Parathyroid adenoma (tissue), 2 donors: ENCODE data around the gene BARHL1.

Source experiments
- H2AFZ ChIP-seq: fragments of 300-600 bp; sonication (generic); one replicate; pipeline ENCODE4 v1.7.0; 2017; ENCODE audit warnings: antibody characterized with exemption, mild to moderate bottlenecking
- H3K27ac ChIP-seq: fragments of 300-600 bp; sonication (generic); one replicate; pipeline ENCODE4 v1.7.0; 2017
- H3K27me3 ChIP-seq: fragments of 300-600 bp; sonication (generic); one replicate; pipeline ENCODE4 v1.7.0; 2017; ENCODE audit warnings: low read length; ENCODE audit not compliant: control insufficient read depth, insufficient read depth
- H3K36me3 ChIP-seq: fragments of 300-600 bp; sonication (generic); one replicate; pipeline ENCODE4 v1.7.0; 2017; ENCODE audit warnings: low read length; ENCODE audit not compliant: control insufficient read depth, insufficient read depth
- H3K4me1 ChIP-seq: fragments of 300-600 bp; sonication (generic); one replicate; pipeline ENCODE4 v1.7.0; 2017; ENCODE audit warnings: control low read depth
- H3K4me2 ChIP-seq: fragments of 300-600 bp; sonication (generic); one replicate; pipeline ENCODE4 v1.7.0; 2017; ENCODE audit warnings: low read length
- H3K4me3 ChIP-seq: fragments of 300-600 bp; sonication (generic); one replicate; pipeline ENCODE4 v1.7.0; 2017; ENCODE audit warnings: low read depth, low read length
- H3K79me2 ChIP-seq: fragments of 300-600 bp; sonication (generic); one replicate; pipeline ENCODE4 v1.7.0; 2017; ENCODE audit warnings: control low read depth
- H3K9ac ChIP-seq: fragments of 300-600 bp; sonication (generic); one replicate; pipeline ENCODE4 v1.7.0; 2017; ENCODE audit warnings: mild to moderate bottlenecking
- H3K9me3 ChIP-seq: fragments of 300-600 bp; sonication (generic); one replicate; pipeline ENCODE4 v1.7.0; 2017; ENCODE audit warnings: low read length; ENCODE audit not compliant: control insufficient read depth
- TF ChIP-seq, protein P1 (sequence below): fragments of 300-600 bp; sonication (generic); IDR thresholded peaks from one replicate; pipeline ENCODE4 v1.7.0; 2017; ENCODE audit warnings: antibody characterized with exemption, mild to moderate bottlenecking
- donor health status: primary hyperparathyroidism.

Gene BARHL1

DNA sequence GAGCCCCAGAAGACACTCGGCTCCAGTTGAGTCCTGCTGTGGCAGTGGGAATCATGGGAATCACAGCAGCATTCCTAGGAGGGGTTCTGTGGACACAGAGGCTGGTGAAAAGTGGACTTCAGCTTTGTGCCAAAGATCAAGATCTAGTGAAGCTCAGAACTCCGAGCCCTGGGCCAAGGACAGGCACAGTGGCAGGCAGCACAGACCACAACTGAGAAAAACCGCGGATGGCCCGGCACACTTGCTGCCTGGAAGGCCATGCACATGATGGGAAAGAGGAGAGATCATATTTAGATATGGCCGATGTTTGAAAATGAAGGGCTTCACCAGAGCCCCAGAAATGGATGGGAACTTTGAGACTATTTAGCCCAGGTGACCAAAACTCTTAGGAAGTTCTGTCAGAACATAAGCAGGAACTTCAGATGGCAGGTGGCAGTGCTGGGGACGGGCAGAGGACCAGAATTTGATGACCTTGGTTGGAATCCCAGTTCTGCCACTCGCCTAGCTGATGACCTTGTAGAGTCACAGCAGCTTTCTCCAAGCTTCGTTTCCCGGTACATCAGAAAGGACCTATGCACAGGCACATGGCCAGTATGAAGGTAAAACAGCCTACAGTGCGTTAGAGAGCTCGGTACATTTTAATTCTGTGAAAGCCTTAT is 18.0 kb downstream of the BARHL1 start:
- H3K4me2 ChIP-seq = no peak overlapping the region
- no peaks in the 10 kb centered on the region for H3K4me1 ChIP-seq
- H3K27me3 ChIP-seq = no peaks in the 10 kb centered on the region
- TF ChIP-seq, protein P1, sequence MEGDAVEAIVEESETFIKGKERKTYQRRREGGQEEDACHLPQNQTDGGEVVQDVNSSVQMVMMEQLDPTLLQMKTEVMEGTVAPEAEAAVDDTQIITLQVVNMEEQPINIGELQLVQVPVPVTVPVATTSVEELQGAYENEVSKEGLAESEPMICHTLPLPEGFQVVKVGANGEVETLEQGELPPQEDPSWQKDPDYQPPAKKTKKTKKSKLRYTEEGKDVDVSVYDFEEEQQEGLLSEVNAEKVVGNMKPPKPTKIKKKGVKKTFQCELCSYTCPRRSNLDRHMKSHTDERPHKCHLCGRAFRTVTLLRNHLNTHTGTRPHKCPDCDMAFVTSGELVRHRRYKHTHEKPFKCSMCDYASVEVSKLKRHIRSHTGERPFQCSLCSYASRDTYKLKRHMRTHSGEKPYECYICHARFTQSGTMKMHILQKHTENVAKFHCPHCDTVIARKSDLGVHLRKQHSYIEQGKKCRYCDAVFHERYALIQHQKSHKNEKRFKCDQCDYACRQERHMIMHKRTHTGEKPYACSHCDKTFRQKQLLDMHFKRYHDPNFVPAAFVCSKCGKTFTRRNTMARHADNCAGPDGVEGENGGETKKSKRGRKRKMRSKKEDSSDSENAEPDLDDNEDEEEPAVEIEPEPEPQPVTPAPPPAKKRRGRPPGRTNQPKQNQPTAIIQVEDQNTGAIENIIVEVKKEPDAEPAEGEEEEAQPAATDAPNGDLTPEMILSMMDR = no peak
- H3K9ac ChIP-seq = no peak overlapping the region
- H3K36me3 ChIP-seq = no peaks in the 10 kb centered on the region
- no peaks in the 10 kb centered on the region for H3K79me2 ChIP-seq
- no peak overlapping the region for H3K4me3 ChIP-seq
- no peaks in the 10 kb centered on the region for H3K9me3 ChIP-seq
- H2AFZ ChIP-seq = no peak overlapping the region
- no peak overlapping the region for H3K27ac ChIP-seq

GRCh38 chr9:132602207-132602606 is 19.8 kb downstream of the BARHL1 start:
- Histone ChIP-seq H2AFZ (no peak overlapping the region), H3K4me3 (no peak overlapping the region), H3K36me3 (no peaks in the 10 kb centered on the region), H3K4me1 (no peaks in the 10 kb centered on the region), H3K27me3 (no peaks in the 10 kb centered on the region), H3K9ac (no peak overlapping the region), H3K27ac (no peak overlapping the region), H3K4me2 (no peak overlapping the region), H3K79me2 (no peaks in the 10 kb centered on the region), H3K9me3 (no peaks in the 10 kb centered on the region)
- TF ChIP-seq, protein P1 = no peak

GRCh38 chr9:132605387-132605786 is 23.0 kb downstream of the BARHL1 start:
- Histone ChIP-seq H3K9me3 (no peaks in the 10 kb centered on the region), H3K27ac (no peak overlapping the region), H3K79me2 (no peaks in the 10 kb centered on the region), H3K4me2 (no peak overlapping the region), H3K4me1 (no peaks in the 10 kb centered on the region), H3K36me3 (no peaks in the 10 kb centered on the region), H2AFZ (no peak overlapping the region), H3K4me3 (no peak overlapping the region), H3K9ac (no peak overlapping the region), H3K27me3 (no peaks in the 10 kb centered on the region)
- TF ChIP-seq, protein P1 = no peak

DNA sequence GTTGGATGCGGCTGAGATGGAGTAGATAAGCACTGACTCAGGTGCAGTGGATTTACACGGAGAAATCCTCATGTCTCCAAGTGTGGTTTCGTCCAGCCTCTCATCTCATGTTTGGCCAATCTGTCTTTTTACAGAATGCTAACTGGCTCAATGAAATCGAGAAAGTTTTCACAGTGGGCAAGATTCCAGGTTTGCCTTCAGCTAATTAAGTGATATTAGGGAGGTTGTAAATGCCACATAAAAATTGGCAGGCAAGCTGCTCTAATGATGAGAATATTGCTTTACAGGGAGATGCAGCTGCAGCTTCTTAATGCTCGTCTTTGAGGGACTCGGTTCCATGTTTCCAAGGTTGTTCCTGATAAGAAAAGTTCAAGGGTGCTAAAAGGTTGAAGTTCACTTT is 23.7 kb downstream of the BARHL1 start:
- Histone ChIP-seq H3K27ac (no peak overlapping the region), H3K36me3 (no peaks in the 10 kb centered on the region), H3K9ac (no peak overlapping the region), H3K27me3 (no peaks in the 10 kb centered on the region), H3K4me3 (no peak overlapping the region), H3K79me2 (no peaks in the 10 kb centered on the region), H3K9me3 (no peaks in the 10 kb centered on the region), H3K4me2 (no peak overlapping the region), H2AFZ (no peak overlapping the region), H3K4me1 (no peaks in the 10 kb centered on the region)
- TF ChIP-seq, protein P1 = no peak

DNA sequence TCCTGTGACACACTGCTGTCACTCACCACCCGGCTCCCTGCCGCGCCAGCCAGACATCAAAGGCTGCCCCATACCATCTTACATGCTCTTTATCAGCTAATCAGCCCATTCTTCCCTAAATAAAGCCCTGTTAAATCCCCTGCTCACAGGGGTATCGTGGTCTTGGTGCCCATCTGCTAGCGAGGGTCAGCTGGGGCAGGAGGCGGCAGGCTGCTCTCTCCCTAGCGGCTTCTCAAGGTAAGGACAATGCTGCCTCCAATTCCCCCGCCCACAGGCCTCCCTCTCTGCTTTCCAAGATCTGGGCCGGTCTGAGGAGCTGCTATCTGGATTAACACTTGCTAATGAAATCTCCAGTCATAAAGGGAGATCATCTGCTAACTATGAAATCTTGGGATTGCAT is 26.8 kb downstream of the BARHL1 start:
- Histone ChIP-seq H3K9me3 (no peaks in the 10 kb centered on the region), H2AFZ (no peak overlapping the region), H3K4me1 (no peaks in the 10 kb centered on the region), H3K36me3 (no peaks in the 10 kb centered on the region), H3K4me3 (no peak overlapping the region), H3K27me3 (no peaks in the 10 kb centered on the region), H3K4me2 (no peak overlapping the region), H3K9ac (no peak overlapping the region), H3K79me2 (no peaks in the 10 kb centered on the region), H3K27ac (no peak overlapping the region)
- TF ChIP-seq, protein P1 = no peak
